Neural crest cell (in vitro differentiated cells): ENCODE results near the gene TAF1C. TPM values are rescaled to one million over a fixed set of nuclear protein-coding genes. Genes with fewer than 3 reads are reported as not detected.

Experiments
- DNase-seq: peaks from one replicate; pipeline ENCODE4 v3.0.0; 2021; ENCODE audit warnings: low read depth, mixed read lengths, low spot score
- H3K27ac Mint-ChIP-seq: one replicate; pipeline ENCODE4 v1.8.0; 2021; ENCODE audit warnings: mild to moderate bottlenecking, mixed read lengths; ENCODE audit not compliant: unreplicated experiment
- H3K27me3 Mint-ChIP-seq: 2 replicates; pipeline ENCODE4 v1.8.0; 2021; ENCODE audit warnings: low read depth, mild to moderate bottlenecking, mixed read lengths
- H3K36me3 Mint-ChIP-seq: 2 replicates; pipeline ENCODE4 v1.8.0; 2021; ENCODE audit warnings: low read depth, mild to moderate bottlenecking, mixed read lengths
- H3K4me1 Mint-ChIP-seq: 2 replicates; pipeline ENCODE4 v1.8.0; 2021; ENCODE audit warnings: mixed read lengths
- H3K4me3 Mint-ChIP-seq: one replicate; pipeline ENCODE4 v1.8.0; 2021; ENCODE audit warnings: mild to moderate bottlenecking, mixed read lengths
- H3K9me3 Mint-ChIP-seq: 2 replicates; pipeline ENCODE4 v1.8.0; 2021; ENCODE audit warnings: mixed read lengths
- total RNA-seq: library from RNA; stranded (reverse); gene quantifications from 2 replicates; pipeline ENCODE4 v1.2.1, GENCODE V29; 2021
- TF ChIP-seq, protein P1 (sequence below): fragments of 200-600 bp; sonication (generic); conservative IDR thresholded peaks from 2 replicates; pipeline ENCODE4 v1.5.0; 2021; ENCODE audit warnings: antibody characterized with exemption, mild to moderate bottlenecking

Gene TAF1C
- total RNA-seq, 1 donor from 2014 or later, result 86.4 TPM

DNA sequence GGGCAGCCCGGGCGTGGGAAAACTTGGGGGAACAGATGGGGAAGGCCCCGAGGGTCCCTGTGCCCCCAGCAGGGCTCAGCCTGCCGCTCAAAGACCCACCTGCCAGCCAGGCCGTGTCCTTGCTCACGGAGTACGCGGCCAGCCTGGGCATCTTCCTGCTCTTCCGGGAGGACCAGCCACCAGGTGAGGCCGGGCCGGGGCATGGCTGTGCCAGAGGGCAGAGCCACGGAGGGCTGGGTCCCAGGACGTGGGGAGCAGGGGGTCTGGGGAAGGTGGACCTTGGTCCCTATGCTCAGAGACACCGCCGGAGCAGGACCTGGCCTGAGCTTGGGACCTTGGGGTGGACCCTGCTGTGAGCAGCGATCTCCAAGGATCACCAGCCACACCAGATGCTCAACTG is 4.6 kb upstream of the TAF1C start:
- Mint-ChIP-seq H3K4me1 (no peaks in the 10 kb centered on the region), H3K27me3 (no peaks in the 10 kb centered on the region), H3K9me3 (no peaks in the 10 kb centered on the region), H3K36me3 (no peaks in the 10 kb centered on the region), H3K27ac (no peak overlapping the region), H3K4me3 (no peak overlapping the region)
- TF ChIP-seq, protein P1, sequence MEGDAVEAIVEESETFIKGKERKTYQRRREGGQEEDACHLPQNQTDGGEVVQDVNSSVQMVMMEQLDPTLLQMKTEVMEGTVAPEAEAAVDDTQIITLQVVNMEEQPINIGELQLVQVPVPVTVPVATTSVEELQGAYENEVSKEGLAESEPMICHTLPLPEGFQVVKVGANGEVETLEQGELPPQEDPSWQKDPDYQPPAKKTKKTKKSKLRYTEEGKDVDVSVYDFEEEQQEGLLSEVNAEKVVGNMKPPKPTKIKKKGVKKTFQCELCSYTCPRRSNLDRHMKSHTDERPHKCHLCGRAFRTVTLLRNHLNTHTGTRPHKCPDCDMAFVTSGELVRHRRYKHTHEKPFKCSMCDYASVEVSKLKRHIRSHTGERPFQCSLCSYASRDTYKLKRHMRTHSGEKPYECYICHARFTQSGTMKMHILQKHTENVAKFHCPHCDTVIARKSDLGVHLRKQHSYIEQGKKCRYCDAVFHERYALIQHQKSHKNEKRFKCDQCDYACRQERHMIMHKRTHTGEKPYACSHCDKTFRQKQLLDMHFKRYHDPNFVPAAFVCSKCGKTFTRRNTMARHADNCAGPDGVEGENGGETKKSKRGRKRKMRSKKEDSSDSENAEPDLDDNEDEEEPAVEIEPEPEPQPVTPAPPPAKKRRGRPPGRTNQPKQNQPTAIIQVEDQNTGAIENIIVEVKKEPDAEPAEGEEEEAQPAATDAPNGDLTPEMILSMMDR, result no peak
- no peak for DNase-seq

GRCh38 chr16:84190731-84191388 is 4.0 kb upstream of the TAF1C start, which contains the start of gene ADAD2:
TSS of gene ADAD2 (plus strand) at chr16:84191157. CDS start at chr16:84191231, 74 bp downstream.
- no peaks in the 10 kb centered on the region for H3K36me3 Mint-ChIP-seq
- H3K9me3 Mint-ChIP-seq, result no peaks in the 10 kb centered on the region
- H3K27ac Mint-ChIP-seq, result no peak within 1 kb of the TSS
- TF ChIP-seq, protein P1, result no peak
- no peaks in the 10 kb centered on the region for H3K4me1 Mint-ChIP-seq
- no peaks in the 10 kb centered on the region for H3K27me3 Mint-ChIP-seq
- H3K4me3 Mint-ChIP-seq, result peak within 1 kb of the TSS; percentile 4
- no peak for DNase-seq

DNA sequence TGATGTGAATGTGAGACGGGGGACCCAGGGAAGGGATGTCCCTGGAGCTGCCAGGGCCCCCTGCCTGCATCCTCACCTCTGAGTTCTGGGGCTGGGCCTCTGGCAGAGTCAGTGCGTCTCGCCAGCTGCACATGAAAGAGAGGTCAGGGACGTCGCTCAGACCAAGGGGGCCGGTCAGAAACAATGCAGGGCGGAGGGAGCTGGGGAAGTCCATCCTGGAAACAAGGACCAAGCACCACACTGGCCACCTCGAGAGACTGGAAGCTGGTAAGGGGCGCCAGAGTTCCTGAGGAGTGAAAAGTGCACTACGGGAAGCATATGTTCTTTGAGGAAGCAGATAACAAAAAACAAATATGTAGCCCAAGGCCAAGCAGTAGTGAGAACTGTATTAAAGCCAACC is 2.1 kb downstream of the TAF1C start:
- TF ChIP-seq, protein P1, result no peak
- Mint-ChIP-seq H3K9me3 (no peaks in the 10 kb centered on the region), H3K27ac (no peak overlapping the region), H3K4me1 (peaks cover 8% of the 10 kb centered on the region), H3K36me3 (peaks cover 4% of the 10 kb centered on the region), H3K27me3 (no peaks in the 10 kb centered on the region), H3K4me3 (peak overlapping the region; percentile 98)
- DNase-seq, result no peak

GRCh38 chr16:84183911-84184591 is 2.8 kb downstream of the TAF1C start:
- H3K27ac Mint-ChIP-seq, result no peak overlapping the region
- H3K36me3 Mint-ChIP-seq, result peaks cover 4% of the 10 kb centered on the region
- no peaks in the 10 kb centered on the region for H3K9me3 Mint-ChIP-seq
- peaks cover 8% of the 10 kb centered on the region for H3K4me1 Mint-ChIP-seq
- peak overlapping the region; percentile 98 for H3K4me3 Mint-ChIP-seq
- TF ChIP-seq, protein P1, result no peak
- no peaks in the 10 kb centered on the region for H3K27me3 Mint-ChIP-seq
- DNase-seq, result no peak

DNA sequence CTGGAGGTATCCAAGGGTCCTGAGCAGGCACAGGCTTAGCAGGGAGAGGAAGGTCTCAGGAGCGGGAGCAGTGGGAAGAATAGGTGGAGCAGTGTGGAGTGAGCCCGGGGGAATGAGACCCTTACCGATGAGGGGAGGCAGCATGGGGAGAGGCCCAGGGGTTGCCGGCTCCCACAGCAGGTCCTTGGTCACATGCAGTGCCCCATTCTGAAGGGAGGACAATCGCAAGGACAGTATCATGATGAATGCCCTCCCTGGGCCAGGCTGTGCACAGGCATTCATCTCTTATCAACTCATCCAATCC is 3.3 kb downstream of the TAF1C start:
- no peak overlapping the region for H3K4me3 Mint-ChIP-seq
- no peak for DNase-seq
- no peaks in the 10 kb centered on the region for H3K9me3 Mint-ChIP-seq
- H3K27ac Mint-ChIP-seq, result no peak overlapping the region
- H3K27me3 Mint-ChIP-seq, result no peaks in the 10 kb centered on the region
- TF ChIP-seq, protein P1, result no peak
- peaks cover 8% of the 10 kb centered on the region for H3K4me1 Mint-ChIP-seq
- peaks cover 4% of the 10 kb centered on the region for H3K36me3 Mint-ChIP-seq
